HEK293T (cell line): Measurements from ENCODE around the gene IFT80.

ENCODE experiments used
- BHLHE40 ChIP-seq: fragments of 450-650 bp; IDR thresholded peaks from 2 replicates; pipeline ENCODE4 v1.6.1; 2016; ENCODE audit warnings: mild to moderate bottlenecking, moderate library complexity, borderline replicate concordance
- CTBP1 ChIP-seq: fragments of 450-650 bp; IDR thresholded peaks from 2 replicates; pipeline ENCODE4 v1.6.1; 2016; ENCODE audit warnings: borderline replicate concordance
- ELF4 ChIP-seq: fragments of 450-650 bp; IDR thresholded peaks from 2 replicates; pipeline ENCODE4 v1.6.1; 2017; ENCODE audit warnings: antibody characterized with exemption
- FOXA1 ChIP-seq: fragments of 450-650 bp; IDR thresholded peaks from 2 replicates; pipeline ENCODE4 v1.6.1; 2016; ENCODE audit warnings: mild to moderate bottlenecking
- FOXK2 ChIP-seq: fragments of 450-650 bp; IDR thresholded peaks from 2 replicates; pipeline ENCODE4 v1.6.1; 2016; ENCODE audit warnings: mild to moderate bottlenecking
- FOXM1 ChIP-seq: fragments of 450-650 bp; IDR thresholded peaks from 2 replicates; pipeline ENCODE4 v1.6.1; 2017; ENCODE audit warnings: mild to moderate bottlenecking, borderline replicate concordance
- HDGF ChIP-seq: fragments of 450-650 bp; IDR thresholded peaks from 2 replicates; pipeline ENCODE4 v1.6.1; 2017; ENCODE audit warnings: antibody characterized with exemption, borderline replicate concordance
- LEF1 ChIP-seq: fragments of 450-650 bp; IDR thresholded peaks from 2 replicates; pipeline ENCODE4 v1.6.1; 2017; ENCODE audit warnings: mild to moderate bottlenecking, borderline replicate concordance
- SP1 ChIP-seq: fragments of 450-650 bp; IDR thresholded peaks from 2 replicates; pipeline ENCODE4 v1.6.1; 2017
- TARDBP ChIP-seq: fragments of 450-650 bp; IDR thresholded peaks from 2 replicates; pipeline ENCODE4 v1.6.1; 2016
- ZNF384 ChIP-seq: fragments of 450-650 bp; IDR thresholded peaks from 2 replicates; pipeline ENCODE4 v1.6.1; 2016

- no peak for TF ChIP-seq ZNF384
- no peak for TF ChIP-seq FOXM1
- TF ChIP-seq SP1, result no peak
- no peak for TF ChIP-seq BHLHE40
- no peak for TF ChIP-seq FOXA1
- TF ChIP-seq ELF4, result no peak
- no peak for TF ChIP-seq TARDBP
- no peak for TF ChIP-seq LEF1
- no peak for TF ChIP-seq FOXK2
- no peak for TF ChIP-seq CTBP1
- no peak for TF ChIP-seq HDGF
Measured at GRCh38 chr3:160394009-160394392, 5.0 kb downstream of the IFT80 start.
